Activated CD4-positive, alpha-beta T cell treated with anti-CD3 and anti-CD28 coated beads, Interleukin-2, amount 50 U/mL, for 48 hours (primary cell): ENCODE data around the gene UBE3A.

Experiments used
- DNase-seq, 2 experiments: peaks; one replicate each; pipeline ENCODE4 v3.0.0-alpha.2; 2020

UBE3A gene

DNA sequence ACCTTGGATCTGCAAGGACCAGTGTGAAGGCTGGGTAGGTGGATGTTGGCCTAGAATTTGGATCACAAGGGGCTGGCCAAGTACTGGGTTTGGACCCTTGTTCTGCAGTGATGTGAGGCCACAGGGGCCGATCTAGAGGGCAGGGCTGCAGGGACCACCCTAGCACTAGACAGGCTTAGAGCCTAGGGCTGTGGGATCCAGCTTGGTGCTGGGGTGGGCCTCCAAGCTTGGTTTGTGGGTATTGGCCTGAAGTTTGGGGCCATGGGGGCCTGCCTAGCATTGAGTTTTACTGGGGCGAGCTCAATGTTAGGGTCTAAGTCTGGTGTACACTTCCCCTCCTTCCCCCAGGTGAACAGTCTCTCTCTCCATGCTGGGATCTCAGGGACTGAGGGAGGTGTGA, 36.5 kb downstream of the UBE3A start:
- no peak for DNase-seq

GRCh38 chr15:25401501-25401900, 37.3 kb downstream of the UBE3A start:
- DNase-seq, result no peak

DNA sequence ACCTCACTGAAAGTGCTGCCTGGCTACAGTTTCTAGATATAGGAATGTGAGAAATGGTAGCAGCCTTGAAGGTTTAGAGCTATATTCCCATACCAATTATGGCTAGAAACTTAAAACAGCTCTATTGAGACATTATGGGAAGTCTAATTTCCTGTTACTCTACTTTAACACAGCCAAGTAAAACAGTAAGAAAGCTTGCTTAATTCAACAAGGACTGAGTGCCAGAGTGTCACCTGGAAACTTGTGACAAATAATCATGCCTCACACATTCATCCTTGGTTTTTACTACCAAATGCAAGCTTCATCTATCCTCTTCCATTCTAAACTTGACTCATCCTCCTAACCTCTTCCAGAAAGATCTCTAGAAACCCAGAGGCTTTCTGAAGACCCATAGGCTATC, 41.7 kb downstream of the UBE3A start:
- DNase-seq, result no peak

DNA sequence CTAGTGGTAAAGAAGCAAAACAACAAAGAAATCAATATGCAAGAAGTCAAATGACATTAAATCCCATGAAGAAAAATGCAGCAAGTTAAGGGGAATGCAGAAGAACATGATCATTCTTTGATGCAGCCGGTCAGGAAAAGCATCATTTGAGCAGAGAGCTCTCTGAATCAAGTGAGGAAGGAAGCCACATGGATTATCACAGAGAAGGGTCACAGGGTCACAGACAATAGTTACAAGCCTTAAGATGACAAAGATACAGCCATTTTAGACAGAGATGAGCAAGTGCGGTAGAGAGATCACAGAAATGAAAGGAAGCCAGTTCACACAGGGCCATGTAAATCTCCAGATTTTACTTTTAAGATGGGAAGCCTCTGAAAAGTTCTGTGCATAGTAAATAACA, 43.9 kb downstream of the UBE3A start:
- no peak for DNase-seq

DNA sequence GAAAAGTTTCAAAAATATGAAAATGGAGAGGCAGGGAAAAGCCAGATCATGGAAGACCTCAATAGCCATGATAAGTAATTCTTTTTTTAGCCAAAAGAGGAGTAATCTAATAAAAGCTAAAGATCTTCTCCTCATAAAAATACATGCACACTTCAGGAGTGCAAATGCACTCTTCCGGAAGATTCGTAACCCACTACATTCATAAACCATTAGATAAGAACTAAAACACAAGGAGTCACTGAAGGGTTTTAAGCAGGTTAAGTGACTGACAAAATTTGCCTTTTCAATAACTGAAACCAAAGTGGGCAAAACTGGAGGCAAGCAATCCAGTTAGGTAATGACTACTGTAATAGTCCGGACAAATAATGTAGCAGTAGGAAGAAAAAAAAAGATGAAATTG, 46.0 kb downstream of the UBE3A start:
- DNase-seq, result no peak

- no peak for DNase-seq
These were observed 46.7 kb downstream of the UBE3A start for GRCh38 chr15:25391971-25392721.

- DNase-seq, result no peak
These were observed 52.8 kb downstream of the UBE3A start for GRCh38 chr15:25385986-25386385.

- DNase-seq, result no peak
These were observed 57.2 kb downstream of the UBE3A start for GRCh38 chr15:25381579-25381978.

DNA sequence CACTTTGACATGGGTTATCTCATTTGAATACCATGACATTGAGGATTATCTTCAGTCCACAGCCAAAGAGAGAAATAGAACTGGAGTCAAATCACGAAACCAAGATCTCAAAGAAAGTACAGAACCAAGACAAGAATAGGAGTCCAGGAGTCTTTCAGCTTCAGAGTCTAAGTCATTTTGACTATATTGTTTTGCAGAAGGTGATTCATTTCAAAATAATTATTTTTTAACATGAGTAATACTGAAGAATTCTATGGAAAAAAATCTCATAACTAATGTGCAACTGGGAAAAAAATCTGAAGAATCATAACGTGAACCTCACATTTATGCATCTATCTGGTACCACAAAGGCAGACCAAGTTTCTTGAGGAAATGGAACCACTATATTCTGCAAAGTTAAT, 60.3 kb downstream of the UBE3A start:
- DNase-seq, result no peak

DNA sequence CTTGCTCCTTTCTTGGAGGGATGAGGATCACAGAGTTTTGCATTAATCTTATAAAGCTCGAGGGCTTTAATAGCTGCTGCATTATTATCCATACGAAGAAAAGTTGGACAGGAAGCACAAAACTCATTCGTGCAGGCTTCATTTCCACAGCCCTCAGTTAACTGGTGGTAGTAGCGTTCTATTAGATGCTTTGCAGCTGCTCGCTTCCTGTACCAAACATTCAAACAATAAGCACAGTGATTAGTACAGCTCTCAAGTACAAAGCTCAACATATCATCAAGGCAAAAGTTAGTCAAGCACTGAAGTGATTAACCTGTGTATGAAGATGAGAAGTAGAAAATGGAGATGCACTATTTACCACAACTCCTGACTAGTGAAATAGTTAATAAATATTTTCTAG, 63.3 kb downstream of the UBE3A start:
- DNase-seq, result no peak

DNA sequence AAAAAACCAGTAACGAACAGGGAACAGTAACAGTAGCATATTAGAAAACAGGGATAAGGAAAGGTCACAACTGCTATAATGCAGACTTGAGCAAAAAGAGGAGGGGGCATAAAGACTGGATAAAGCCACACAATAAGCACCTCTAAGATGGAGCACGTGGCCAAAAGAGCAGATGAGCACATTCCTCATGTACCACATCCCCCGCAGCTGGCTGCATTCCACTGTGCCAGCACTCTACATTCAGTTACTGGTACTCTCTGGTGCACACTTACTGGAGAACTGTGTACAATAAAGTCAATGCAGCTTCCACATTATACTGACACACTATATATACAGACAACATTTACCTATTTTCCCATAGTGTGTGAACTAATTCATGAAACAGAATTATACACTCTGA, 64.7 kb downstream of the UBE3A start:
- DNase-seq, result no peak

DNA sequence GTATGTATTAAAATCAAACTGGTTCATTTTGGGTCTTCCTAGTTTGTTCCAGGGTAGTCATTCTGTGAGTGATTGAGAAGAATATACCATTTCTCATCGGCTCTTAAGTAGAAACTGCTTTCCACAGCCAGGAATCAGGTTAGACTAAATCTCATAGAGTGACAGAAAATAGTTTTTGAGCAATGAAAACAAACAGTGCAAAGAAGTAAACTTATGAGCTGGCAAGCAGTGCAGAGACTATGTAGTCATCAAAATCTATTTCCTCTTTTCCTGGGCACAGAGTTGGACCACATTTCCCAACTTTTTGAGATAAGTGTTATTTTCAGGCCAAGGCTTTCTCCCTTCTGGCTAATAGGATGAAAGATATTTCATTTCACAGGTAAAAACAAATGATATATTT, 66.5 kb downstream of the UBE3A start:
- DNase-seq, result no peak

DNA sequence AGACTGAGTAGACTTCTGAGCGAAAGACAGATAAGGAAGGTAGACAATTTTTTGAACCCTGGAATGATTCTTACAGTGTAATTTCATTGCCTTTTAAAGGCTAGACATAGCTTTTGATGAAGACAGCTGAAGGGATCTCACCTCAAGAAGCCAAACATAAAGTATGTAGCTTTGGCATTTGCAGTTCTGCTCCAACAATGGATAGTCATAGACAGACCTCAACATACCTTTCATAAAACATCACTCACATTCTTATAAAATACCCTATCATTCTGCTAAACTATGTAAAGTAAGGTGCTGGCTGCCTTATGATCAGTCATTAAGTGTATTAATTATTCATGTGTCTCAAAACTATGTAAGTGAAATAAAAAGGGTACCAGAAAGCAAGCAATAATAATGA, 70.0 kb downstream of the UBE3A start:
- DNase-seq, result no peak

- no peak for DNase-seq
These were observed 72.8 kb downstream of the UBE3A start for GRCh38 chr15:25366058-25366457.

DNA sequence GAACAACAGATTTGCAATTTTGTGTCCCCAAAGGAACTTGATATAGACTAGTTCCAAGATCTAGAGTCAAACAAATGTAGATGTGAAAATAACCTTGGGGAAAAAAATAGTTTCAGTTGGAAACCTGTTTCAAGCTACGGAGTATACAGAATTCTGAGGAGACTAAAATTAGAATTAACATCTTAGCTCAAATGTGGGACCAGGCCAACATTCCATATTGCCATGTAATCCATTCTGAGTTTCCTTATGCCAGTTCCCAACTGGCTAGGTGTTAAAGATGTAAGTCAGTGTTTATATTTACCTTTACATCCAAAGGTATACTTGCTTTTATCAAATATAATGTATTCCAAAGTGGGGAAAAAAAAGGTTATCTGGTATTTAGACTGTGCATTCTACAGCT, 76.3 kb downstream of the UBE3A start:
- DNase-seq, result no peak

DNA sequence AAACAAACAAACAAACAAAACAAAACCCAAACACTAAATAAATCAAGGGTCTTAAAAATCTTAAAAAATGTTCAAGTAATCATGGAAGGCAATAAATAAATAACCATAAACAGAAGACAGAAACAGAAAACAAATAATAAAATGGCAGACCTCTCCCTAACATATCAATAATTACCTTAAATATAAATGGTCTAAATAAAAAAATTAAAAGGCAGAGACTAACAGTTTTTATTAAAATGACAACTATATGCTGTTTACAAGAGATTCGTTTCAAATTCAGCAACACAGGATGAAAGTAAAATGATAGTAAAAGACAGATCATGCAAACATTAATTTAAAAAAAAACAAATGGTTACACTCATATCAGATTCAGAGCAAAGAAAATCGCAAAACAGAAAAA, 91.1 kb downstream of the UBE3A start:
- no peak for DNase-seq

DNA sequence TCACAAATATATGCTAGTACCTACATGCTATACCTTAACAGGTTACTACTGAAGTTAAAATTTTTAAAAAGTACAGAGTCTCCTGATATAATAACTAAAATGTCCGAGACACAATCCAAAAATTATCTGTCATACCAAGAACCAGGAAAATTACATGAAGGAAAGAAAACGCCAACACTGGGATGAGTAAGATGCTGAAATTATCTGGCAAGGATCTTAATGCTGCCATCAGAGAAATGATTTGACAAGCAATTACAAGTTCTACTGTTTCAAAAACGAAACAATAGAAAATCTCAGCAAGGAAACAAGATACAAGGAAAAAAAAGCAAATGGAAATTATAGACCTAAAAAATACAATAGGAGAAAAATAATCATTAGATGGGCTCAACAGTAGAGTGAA, 92.5 kb downstream of the UBE3A start:
- no peak for DNase-seq

- no peak for DNase-seq
These were observed 92.9 kb downstream of the UBE3A start for GRCh38 chr15:25345943-25346342.

GRCh38 chr15:25342629-25343028, 96.2 kb downstream of the UBE3A start:
- DNase-seq, result no peak

DNA sequence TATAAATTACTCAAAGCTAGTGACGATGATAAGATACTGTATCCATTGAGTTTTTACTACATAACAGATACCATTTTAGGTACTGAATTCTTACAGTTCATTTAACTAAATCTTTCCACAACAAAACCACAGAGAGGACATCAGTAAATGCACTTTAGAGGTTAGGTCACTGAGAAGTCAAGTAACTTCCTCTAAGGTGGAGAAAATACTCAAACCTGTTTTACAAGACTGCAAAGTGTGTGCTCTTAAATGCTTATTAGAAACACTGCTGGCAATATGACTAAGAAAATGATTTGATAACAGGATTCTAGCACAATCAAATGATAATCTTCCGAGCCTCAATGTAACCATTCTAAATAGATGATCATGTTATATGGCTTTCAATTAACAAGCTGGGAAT, 99.4 kb downstream of the UBE3A start:
- no peak for DNase-seq

DNA sequence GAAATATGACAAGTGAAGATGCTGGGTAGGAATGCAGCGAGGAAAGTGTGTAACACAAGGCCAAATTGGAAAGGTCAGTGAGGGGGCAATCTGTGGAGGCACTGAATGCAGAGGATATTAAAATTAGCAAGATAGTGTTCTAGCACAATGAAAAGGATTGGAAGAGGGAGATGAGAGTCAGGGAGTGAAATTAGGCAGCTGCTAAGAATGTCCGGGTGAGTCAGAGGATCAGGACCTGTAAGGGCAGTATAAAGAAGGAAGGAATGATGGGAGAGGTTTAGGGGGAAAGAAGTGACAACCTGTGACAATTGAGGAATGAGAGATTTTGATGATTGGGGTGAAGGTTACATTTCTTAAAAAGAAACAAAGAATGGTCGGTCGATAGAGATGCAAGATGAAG, 103.5 kb downstream of the UBE3A start:
- DNase-seq, result no peak

DNA sequence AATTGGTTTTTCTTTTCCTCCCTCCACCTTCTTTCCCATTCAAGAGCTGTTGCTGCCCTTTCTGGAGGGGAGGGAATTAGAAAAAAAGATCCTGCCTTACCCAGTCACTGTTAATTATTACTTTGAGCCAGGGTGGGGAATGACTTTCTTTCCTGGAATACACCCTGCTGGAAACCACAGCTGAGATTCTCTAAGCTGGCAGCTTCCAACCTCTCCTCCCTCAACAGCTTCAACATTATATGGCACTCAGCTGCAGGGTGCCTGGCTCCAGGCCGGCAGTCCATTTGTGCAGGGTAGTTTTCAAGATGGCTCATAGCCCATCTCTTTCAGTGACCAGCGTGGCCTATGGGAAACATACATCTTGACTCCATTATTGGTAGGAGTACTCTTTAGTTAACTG, 105.8 kb downstream of the UBE3A start:
- no peak for DNase-seq

GRCh38 chr15:25332306-25332705, 106.5 kb downstream of the UBE3A start:
- DNase-seq, result no peak

DNA sequence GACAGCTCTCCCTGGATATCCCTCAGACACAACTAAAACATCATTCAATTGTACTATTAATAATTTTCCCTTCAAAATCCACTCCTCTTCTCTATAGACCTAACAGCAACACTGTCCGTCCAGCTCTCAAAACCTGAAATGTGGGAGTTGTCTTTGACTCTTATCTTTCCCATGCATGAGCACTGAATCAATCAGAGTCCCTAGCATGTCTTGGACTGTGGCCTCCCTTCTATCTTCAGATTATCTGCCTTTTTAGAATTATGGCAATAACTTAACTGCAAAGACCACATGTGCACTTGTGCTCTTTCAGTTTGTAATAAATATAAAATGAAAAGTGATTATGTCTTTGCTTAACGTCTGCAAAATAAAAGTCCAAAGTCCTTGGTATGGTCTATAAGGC, 107.0 kb downstream of the UBE3A start:
- no peak for DNase-seq

DNA sequence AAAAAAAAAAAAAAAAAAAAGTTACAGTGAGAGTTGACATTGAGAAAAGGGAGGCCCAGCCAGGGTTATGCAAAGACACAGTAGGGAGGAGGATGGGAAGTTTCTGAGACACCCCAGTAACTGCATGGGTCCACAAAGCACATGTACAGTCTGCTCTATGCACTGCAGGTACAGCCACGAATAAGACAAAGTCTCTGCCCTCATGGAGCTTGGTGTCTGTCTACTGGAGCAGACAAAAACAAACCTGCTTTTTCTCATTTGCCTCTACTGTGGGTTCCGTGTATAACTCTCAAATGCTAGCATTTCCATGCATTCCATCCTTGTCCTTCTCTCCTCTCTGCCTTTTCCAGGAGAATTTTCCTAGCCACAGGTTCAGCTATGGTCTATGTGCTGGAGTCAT, 107.4 kb downstream of the UBE3A start:
- DNase-seq, result no peak

DNA sequence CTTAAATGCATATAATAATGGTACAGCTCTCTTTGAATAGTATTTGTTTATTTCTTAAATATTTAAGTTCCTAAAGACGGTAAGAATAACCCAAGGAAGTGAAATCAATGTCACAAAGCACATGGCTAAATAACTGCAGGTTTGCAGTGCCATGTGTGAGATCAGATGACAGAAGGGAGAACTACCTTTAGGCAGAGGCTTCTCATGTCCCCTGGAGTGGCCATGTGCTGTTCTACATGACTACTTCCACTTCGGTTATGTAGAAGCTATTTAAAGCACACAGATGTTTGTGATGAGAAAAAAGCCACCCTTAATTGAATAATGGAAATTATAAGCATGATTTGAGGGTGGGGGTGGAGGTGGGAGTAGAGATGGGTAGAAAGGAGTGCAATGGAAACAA, 109.1 kb downstream of the UBE3A start:
- no peak for DNase-seq
